ENCODE measurements around the gene UMAD1. TPM values are rescaled to one million over a fixed set of nuclear protein-coding genes. Genes with fewer than 3 reads are reported as not detected.

UMAD1 gene
- total RNA-seq, 2 donors from 2014 or later = 12.9 to 23.9 TPM

GRCh38 chr7:7713730-7714129, 73.2 kb downstream of the UMAD1 start:
- TF ChIP-seq CTCF (IDR thresholded peaks at IDR 0.05) = no peak
- no peak overlapping the region for H3K27ac ChIP-seq
- H3K27me3 ChIP-seq (replicated peaks; ENCODE audit: insufficient read depth) = no peaks in the 10 kb centered on the region
- H3K4me1 ChIP-seq (ENCODE audit: control insufficient read depth in 1 of 2, low read depth in 2 of 2) = no peaks in the 10 kb centered on the region
- no peak overlapping the region for H3K4me3 ChIP-seq
- no peaks in the 10 kb centered on the region for H3K9me3 ChIP-seq
- no peak for DNase-seq (ENCODE audit: low spot score)
- H3K36me3 ChIP-seq = no peaks in the 10 kb centered on the region
- no peak for ATAC-seq (ENCODE audit: insufficient number of reproducible peaks, low FRiP score, low read depth)

GRCh38 chr7:7718492-7718891, 77.9 kb downstream of the UMAD1 start, which contains the start of gene RPA3:
Gene RPA3 (minus strand): TSS chr7:7718607. CDS start chr7:7640418, 78,189 bp downstream.
- no peaks in the 10 kb centered on the region for H3K4me1 ChIP-seq (ENCODE audit: control insufficient read depth in 1 of 2, low read depth in 2 of 2)
- H3K27ac ChIP-seq = no peak within 1 kb of the TSS
- no peak for ATAC-seq (ENCODE audit: insufficient number of reproducible peaks, low FRiP score, low read depth)
- H3K4me3 ChIP-seq = no peak within 1 kb of the TSS
- H3K27me3 ChIP-seq (replicated peaks; ENCODE audit: insufficient read depth) = no peaks in the 10 kb centered on the region
- no peak for DNase-seq (ENCODE audit: low spot score)
- no peaks in the 10 kb centered on the region for H3K9me3 ChIP-seq
- no peak for TF ChIP-seq CTCF (IDR thresholded peaks at IDR 0.05)
- no peaks in the 10 kb centered on the region for H3K36me3 ChIP-seq

GRCh38 chr7:7719236-7719635, 78.7 kb downstream of the UMAD1 start:
- TF ChIP-seq CTCF (IDR thresholded peaks at IDR 0.05) = no peak
- Histone ChIP-seq H3K27me3 (replicated peaks; ENCODE audit: insufficient read depth) (no peaks in the 10 kb centered on the region), H3K9me3 (no peaks in the 10 kb centered on the region), H3K4me3 (no peak overlapping the region), H3K27ac (no peak overlapping the region), H3K4me1 (ENCODE audit: control insufficient read depth in 1 of 2, low read depth in 2 of 2) (no peaks in the 10 kb centered on the region), H3K36me3 (no peaks in the 10 kb centered on the region)
- ATAC-seq (ENCODE audit: insufficient number of reproducible peaks, low FRiP score, low read depth) (no peak), DNase-seq (ENCODE audit: low spot score) (no peak)

- Histone ChIP-seq H3K4me3 (no peak overlapping the region), H3K4me1 (ENCODE audit: control insufficient read depth in 1 of 2, low read depth in 2 of 2) (no peaks in the 10 kb centered on the region), H3K27ac (no peak overlapping the region), H3K36me3 (no peaks in the 10 kb centered on the region), H3K27me3 (replicated peaks; ENCODE audit: insufficient read depth) (no peaks in the 10 kb centered on the region), H3K9me3 (no peaks in the 10 kb centered on the region)
- TF ChIP-seq CTCF (IDR thresholded peaks at IDR 0.05) = no peak
- ATAC-seq (ENCODE audit: insufficient number of reproducible peaks, low FRiP score, low read depth) (no peak), DNase-seq (ENCODE audit: low spot score) (no peak)
These were observed 79.6 kb downstream of the UMAD1 start for GRCh38 chr7:7720193-7720592.

GRCh38 chr7:7720750-7721621, 80.4 kb downstream of the UMAD1 start:
- DNase-seq (ENCODE audit: low spot score) (no peak), ATAC-seq (ENCODE audit: insufficient number of reproducible peaks, low FRiP score, low read depth) (no peak)
- Histone ChIP-seq H3K27me3 (replicated peaks; ENCODE audit: insufficient read depth) (no peaks in the 10 kb centered on the region), H3K9me3 (no peaks in the 10 kb centered on the region), H3K27ac (no peak overlapping the region), H3K4me3 (no peak overlapping the region), H3K4me1 (ENCODE audit: control insufficient read depth in 1 of 2, low read depth in 2 of 2) (no peaks in the 10 kb centered on the region), H3K36me3 (no peaks in the 10 kb centered on the region)
- no peak for TF ChIP-seq CTCF (IDR thresholded peaks at IDR 0.05)
